ENCODE measurements around the gene PRLH. TPM values are rescaled to one million over a fixed set of nuclear protein-coding genes. Genes with fewer than 3 reads are reported as not detected.

Gene PRLH
- total RNA-seq, 5 donors from 2014 or later (not counting 1 experiment from before 2014, with no cell fraction given) = not detected

DNA sequence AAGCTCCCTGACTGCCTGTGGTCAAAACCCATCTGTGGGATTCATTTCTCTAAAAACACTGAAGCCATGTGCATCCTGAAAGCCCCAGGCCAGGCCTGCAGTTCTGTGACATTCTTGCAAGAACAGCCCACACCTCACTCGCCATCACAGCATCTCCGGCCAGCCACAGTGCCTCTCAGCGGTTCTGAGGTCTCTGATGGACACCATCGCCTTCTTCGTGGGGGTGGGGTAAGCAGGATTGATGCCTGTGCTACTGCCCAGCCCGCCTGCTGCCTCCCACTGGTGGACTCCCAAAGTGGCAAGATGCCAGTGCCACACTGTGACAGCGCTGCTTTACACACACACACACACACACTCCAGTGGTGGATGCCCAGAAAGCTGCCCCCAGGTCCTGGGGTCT lies 5.2 kb upstream of the PRLH start:
- ATAC-seq (replicated peaks in 1 of 4) = no peak
- H3K27ac Mint-ChIP-seq = no peak overlapping the region
- Histone ChIP-seq H3K4me3 (ENCODE audit: control insufficient read depth in 1 of 2, extremely low read depth in 1 of 2, low read length in 1 of 2) (no peak overlapping the region), H3K4me1 (ENCODE audit: control insufficient read depth in 1 of 2, extremely low read depth in 1 of 2, insufficient read depth in 2 of 2, low read length in 2 of 2) (peaks cover 0 to 6% of the 10 kb centered on the region in 2 experiments), H3K27me3 (replicated peaks in 1 of 2; ENCODE audit: control insufficient read depth in 2 of 2, extremely low read depth in 1 of 2, insufficient read depth in 2 of 2, low read length in 1 of 2) (peaks cover 0 to 47% of the 10 kb centered on the region in 2 experiments), H3K27ac (ENCODE audit: low read length) (no peak overlapping the region), H3K9me3 (no peaks in the 10 kb centered on the region), H3K36me3 (ENCODE audit: control insufficient read depth in 2 of 2, extremely low read depth in 1 of 2, insufficient read depth in 1 of 2, low read length in 1 of 2) (no peaks in the 10 kb centered on the region)
- POLR2A ChIA-PET = no interaction called here
- CTCF ChIA-PET = interaction anchor here in 1 of 2 donors (0.6 kb wide), 1 partner anchor 1037 kb away, joined by 6 read pairs; no protein-coding TSS in a partner anchor
- peaks cover 0 to 6% (median under 1%) of the 10 kb centered on the region in 3 donors for H3K9me3 Mint-ChIP-seq
- no peaks in the 10 kb centered on the region for H3K36me3 Mint-ChIP-seq
- DNase-seq = no peak
- 79% methylated on average over 3 of the region's 7 CpGs for WGBS (ENCODE audit: insufficient coverage)
- H3K27me3 Mint-ChIP-seq = peaks cover 15 to 20% of the 10 kb centered on the region in 2 donors
- no peak overlapping the region for H3K4me3 Mint-ChIP-seq
- peaks cover 0 to 12% (median 10%) of the 10 kb centered on the region in 3 donors for H3K4me1 Mint-ChIP-seq

DNA sequence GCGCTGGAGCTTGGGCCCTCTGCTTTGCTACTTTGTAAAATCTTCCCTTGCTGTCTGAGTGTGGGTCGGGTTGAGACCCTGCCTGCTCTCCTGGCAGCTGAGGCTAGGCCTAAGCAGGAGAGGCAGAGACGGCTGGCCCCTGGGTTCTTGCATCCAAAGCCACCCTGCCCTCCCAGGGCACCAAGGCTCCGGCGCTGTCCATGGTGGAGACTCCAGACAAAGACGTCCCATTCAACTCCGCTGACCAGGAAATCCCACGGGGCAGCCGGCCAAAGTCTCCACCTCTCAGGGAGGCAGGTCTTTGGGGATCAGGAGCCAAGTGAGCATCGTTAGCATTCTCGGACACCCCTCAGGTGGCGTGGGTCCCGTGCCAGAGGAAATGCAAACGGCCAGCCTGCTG lies 2.6 kb upstream of the PRLH start:
- H3K4me1 ChIP-seq (ENCODE audit: control insufficient read depth in 1 of 2, extremely low read depth in 1 of 2, insufficient read depth in 2 of 2, low read length in 2 of 2) = no peaks in the 10 kb centered on the region
- CTCF ChIA-PET = no interaction called here
- DNase-seq = no peak
- H3K36me3 ChIP-seq (ENCODE audit: control insufficient read depth in 2 of 2, extremely low read depth in 1 of 2, insufficient read depth in 1 of 2, low read length in 1 of 2) = no peaks in the 10 kb centered on the region
- peaks cover 0 to 44% of the 10 kb centered on the region in 2 experiments for H3K27me3 ChIP-seq (replicated peaks in 1 of 2; ENCODE audit: control insufficient read depth in 2 of 2, extremely low read depth in 1 of 2, insufficient read depth in 2 of 2, low read length in 1 of 2)
- H3K4me3 Mint-ChIP-seq = no peak overlapping the region
- H3K36me3 Mint-ChIP-seq = no peaks in the 10 kb centered on the region
- H3K4me1 Mint-ChIP-seq = no peaks in the 10 kb centered on the region
- H3K4me3 ChIP-seq (ENCODE audit: control insufficient read depth in 1 of 2, extremely low read depth in 1 of 2, low read length in 1 of 2) = no peak overlapping the region
- H3K9me3 ChIP-seq = no peaks in the 10 kb centered on the region
- no peak overlapping the region for H3K27ac ChIP-seq (ENCODE audit: low read length)
- no peaks in the 10 kb centered on the region for H3K9me3 Mint-ChIP-seq
- ATAC-seq (replicated peaks in 1 of 4) = no peak
- H3K27me3 Mint-ChIP-seq = peaks cover 13 to 15% of the 10 kb centered on the region in 2 donors
- H3K27ac Mint-ChIP-seq = no peak overlapping the region
- POLR2A ChIA-PET = no interaction called here
- WGBS (ENCODE audit: insufficient coverage) = 44% methylated on average over 11 of the region's 14 CpGs

DNA sequence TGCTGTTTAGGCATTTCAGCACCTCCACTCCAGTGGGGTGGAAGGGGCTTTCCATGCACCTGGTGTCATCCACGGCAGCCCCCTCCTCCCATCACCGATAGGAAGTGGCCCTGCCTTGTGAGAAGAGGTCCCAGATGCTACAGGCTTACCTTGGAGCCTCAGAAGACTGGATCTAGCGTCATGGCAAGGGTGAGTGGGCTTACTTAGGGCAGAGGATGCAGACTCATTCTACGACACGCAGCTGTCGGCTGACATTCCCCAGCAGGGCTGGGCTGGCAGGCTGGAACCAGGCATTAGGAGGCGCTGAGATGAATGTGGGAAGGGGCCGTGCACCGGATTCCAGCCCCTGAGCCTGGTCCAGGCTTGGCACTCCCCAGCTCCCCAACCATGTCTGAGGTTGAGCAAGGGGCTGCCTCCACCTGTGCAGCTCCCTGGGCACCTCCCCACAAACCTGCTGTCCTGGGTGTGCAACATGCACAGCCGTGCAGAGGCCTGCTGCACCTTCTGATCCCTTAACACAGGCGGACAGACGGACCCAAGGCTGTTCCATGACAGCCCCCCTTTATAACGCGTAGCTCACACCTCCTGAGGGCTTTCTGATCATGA lies 1.7 kb upstream of the PRLH start:
- H3K4me3 ChIP-seq (ENCODE audit: control insufficient read depth in 1 of 2, extremely low read depth in 1 of 2, low read length in 1 of 2) = no peak overlapping the region
- Mint-ChIP-seq H3K9me3 (no peaks in the 10 kb centered on the region), H3K4me3 (no peak overlapping the region), H3K27ac (no peak overlapping the region), H3K36me3 (no peaks in the 10 kb centered on the region), H3K4me1 (no peaks in the 10 kb centered on the region), H3K27me3 (peaks cover 7 to 9% of the 10 kb centered on the region in 2 donors)
- ATAC-seq (replicated peaks in 1 of 4) (no peak), DNase-seq (no peak)
- no peaks in the 10 kb centered on the region for H3K36me3 ChIP-seq (ENCODE audit: control insufficient read depth in 2 of 2, extremely low read depth in 1 of 2, insufficient read depth in 1 of 2, low read length in 1 of 2)
- H3K4me1 ChIP-seq (ENCODE audit: control insufficient read depth in 1 of 2, extremely low read depth in 1 of 2, insufficient read depth in 2 of 2, low read length in 2 of 2) = no peaks in the 10 kb centered on the region
- H3K27me3 ChIP-seq (replicated peaks in 1 of 2; ENCODE audit: control insufficient read depth in 2 of 2, extremely low read depth in 1 of 2, insufficient read depth in 2 of 2, low read length in 1 of 2) = peaks cover 0 to 37% of the 10 kb centered on the region in 2 experiments
- WGBS (ENCODE audit: insufficient coverage) = 96% methylated on average over 5 of the region's 14 CpGs
- ChIA-PET POLR2A (no interaction called here), CTCF (no interaction called here)
- H3K27ac ChIP-seq (ENCODE audit: low read length) = no peak overlapping the region
- H3K9me3 ChIP-seq = no peaks in the 10 kb centered on the region

DNA sequence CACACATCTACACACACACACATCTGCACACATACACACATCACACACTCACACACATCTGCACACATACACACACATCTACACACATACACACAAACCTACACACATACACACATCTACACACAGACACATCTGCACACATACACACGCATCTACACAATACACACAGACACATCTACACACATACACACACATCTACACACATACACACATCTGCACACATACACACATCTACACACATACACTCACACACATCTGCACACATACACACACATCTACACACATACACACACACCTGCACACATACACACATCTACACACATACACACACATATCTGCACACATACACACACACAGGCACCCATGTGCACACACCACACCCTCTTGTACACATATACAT lies 400 bp upstream of the PRLH start:
- DNase-seq = no peak
- Mint-ChIP-seq H3K4me1 (no peaks in the 10 kb centered on the region), H3K9me3 (no peaks in the 10 kb centered on the region), H3K27ac (no peak overlapping the region), H3K27me3 (peaks cover 5 to 6% of the 10 kb centered on the region in 2 donors), H3K4me3 (no peak overlapping the region), H3K36me3 (no peaks in the 10 kb centered on the region)
- no peaks in the 10 kb centered on the region for H3K36me3 ChIP-seq (ENCODE audit: control insufficient read depth in 2 of 2, extremely low read depth in 1 of 2, insufficient read depth in 1 of 2, low read length in 1 of 2)
- H3K27ac ChIP-seq (ENCODE audit: low read length) = no peak overlapping the region
- WGBS (ENCODE audit: insufficient coverage) = 82% methylated on average over 1 of the region's 1 CpG
- H3K4me1 ChIP-seq (ENCODE audit: control insufficient read depth in 1 of 2, extremely low read depth in 1 of 2, insufficient read depth in 2 of 2, low read length in 2 of 2) = no peaks in the 10 kb centered on the region
- no peaks in the 10 kb centered on the region for H3K9me3 ChIP-seq
- ChIA-PET POLR2A (no interaction called here), CTCF (no interaction called here)
- H3K4me3 ChIP-seq (ENCODE audit: control insufficient read depth in 1 of 2, extremely low read depth in 1 of 2, low read length in 1 of 2) = no peak overlapping the region
- ATAC-seq (replicated peaks in 1 of 4) = no peak
- H3K27me3 ChIP-seq (replicated peaks in 1 of 2; ENCODE audit: control insufficient read depth in 2 of 2, extremely low read depth in 1 of 2, insufficient read depth in 2 of 2, low read length in 1 of 2) = peaks cover 0 to 32% of the 10 kb centered on the region in 2 experiments

DNA sequence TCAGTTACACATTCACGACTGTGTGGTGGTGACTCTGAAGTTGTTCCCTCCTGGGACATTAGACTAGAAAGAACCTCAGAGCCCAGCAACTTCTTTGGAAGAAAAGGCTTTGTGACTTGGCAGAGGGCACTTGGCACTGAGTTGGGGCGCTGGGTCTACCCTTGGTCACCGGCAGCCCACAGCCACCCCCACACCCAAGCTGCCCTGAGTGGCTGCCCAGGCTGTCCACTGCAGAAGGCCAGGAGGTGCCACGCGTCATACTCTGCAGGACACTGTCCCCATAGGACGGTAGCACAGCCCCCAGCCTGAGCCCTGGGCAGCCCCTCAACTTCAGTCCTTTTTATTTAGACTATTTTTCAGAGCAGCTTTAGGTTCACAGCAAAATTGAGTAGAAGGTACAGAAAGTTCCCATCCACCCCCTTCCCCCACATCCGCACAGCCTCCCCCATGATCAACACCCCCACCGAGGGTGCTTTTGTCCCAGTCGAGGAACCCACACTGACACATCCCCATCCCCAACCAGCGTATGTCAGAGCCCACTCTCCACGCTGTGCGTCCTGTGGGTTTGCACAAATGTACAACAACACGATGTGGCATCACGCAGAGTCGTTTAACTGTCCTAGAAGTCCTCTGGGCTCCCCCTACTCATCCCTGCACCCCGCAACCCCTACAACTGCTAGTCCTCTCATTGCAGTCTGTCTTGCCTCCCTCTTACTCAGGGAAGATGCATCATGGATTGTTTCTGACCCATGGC lies 1.1 kb downstream of the PRLH start:
- Mint-ChIP-seq H3K4me1 (peaks cover 0 to 6% (median 0%) of the 10 kb centered on the region in 3 donors), H3K27me3 (peaks cover 5 to 9% of the 10 kb centered on the region in 2 donors), H3K36me3 (no peaks in the 10 kb centered on the region), H3K27ac (no peak overlapping the region), H3K4me3 (no peak overlapping the region), H3K9me3 (no peaks in the 10 kb centered on the region)
- H3K27me3 ChIP-seq (replicated peaks in 1 of 2; ENCODE audit: control insufficient read depth in 2 of 2, extremely low read depth in 1 of 2, insufficient read depth in 2 of 2, low read length in 1 of 2) = peaks cover 0 to 42% of the 10 kb centered on the region in 2 experiments
- no peaks in the 10 kb centered on the region for H3K9me3 ChIP-seq
- peaks cover 0 to 7% of the 10 kb centered on the region in 2 experiments for H3K4me1 ChIP-seq (ENCODE audit: control insufficient read depth in 1 of 2, extremely low read depth in 1 of 2, insufficient read depth in 2 of 2, low read length in 2 of 2)
- ChIA-PET POLR2A (no interaction called here), CTCF (interaction anchor here in 1 of 2 donors (0.7 kb wide), 1 partner anchor 286 kb away, joined by 10 read pairs; no protein-coding TSS in a partner anchor)
- H3K36me3 ChIP-seq (ENCODE audit: control insufficient read depth in 2 of 2, extremely low read depth in 1 of 2, insufficient read depth in 1 of 2, low read length in 1 of 2) = no peaks in the 10 kb centered on the region
- no peak overlapping the region for H3K4me3 ChIP-seq (ENCODE audit: control insufficient read depth in 1 of 2, extremely low read depth in 1 of 2, low read length in 1 of 2)
- H3K27ac ChIP-seq (ENCODE audit: low read length) = no peak overlapping the region
- WGBS (ENCODE audit: insufficient coverage) = 84% methylated on average over 15 of the region's 16 CpGs
- no peak for DNase-seq
- ATAC-seq (replicated peaks in 1 of 4) = no peak

DNA sequence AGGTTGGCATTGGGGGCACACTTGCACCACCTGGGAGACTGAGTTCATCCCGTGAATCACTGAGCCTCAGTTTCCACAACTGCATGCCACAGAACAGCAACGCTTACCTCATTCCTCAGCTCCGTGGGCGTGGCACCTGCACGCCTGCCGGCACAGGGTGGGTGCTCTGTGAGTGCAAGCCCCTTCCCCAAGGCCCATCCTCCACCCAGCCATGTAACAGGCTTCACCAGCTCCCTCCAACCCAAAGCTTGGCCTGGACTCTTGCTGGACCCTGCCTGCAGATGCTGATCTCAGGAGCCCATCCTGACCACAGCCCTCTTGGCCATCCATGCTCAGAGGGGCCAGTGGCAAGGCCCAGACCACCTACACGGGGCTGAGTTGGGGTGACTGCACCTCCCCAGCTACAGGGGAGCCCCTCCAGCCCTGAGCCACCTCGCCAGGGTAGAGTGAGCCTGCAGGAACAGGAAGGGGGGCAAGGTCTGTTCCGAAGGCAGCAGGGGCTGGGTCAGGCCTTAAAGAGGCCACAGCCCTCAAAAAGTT lies 1.8 kb downstream of the PRLH start:
- no peak overlapping the region for H3K27ac Mint-ChIP-seq
- Histone ChIP-seq H3K36me3 (ENCODE audit: control insufficient read depth in 2 of 2, extremely low read depth in 1 of 2, insufficient read depth in 1 of 2, low read length in 1 of 2) (no peaks in the 10 kb centered on the region), H3K27me3 (replicated peaks in 1 of 2; ENCODE audit: control insufficient read depth in 2 of 2, extremely low read depth in 1 of 2, insufficient read depth in 2 of 2, low read length in 1 of 2) (peaks cover 0 to 45% of the 10 kb centered on the region in 2 experiments), H3K4me3 (ENCODE audit: control insufficient read depth in 1 of 2, extremely low read depth in 1 of 2, low read length in 1 of 2) (no peak overlapping the region), H3K27ac (ENCODE audit: low read length) (no peak overlapping the region), H3K9me3 (no peaks in the 10 kb centered on the region), H3K4me1 (ENCODE audit: control insufficient read depth in 1 of 2, extremely low read depth in 1 of 2, insufficient read depth in 2 of 2, low read length in 2 of 2) (peaks cover 0 to 7% of the 10 kb centered on the region in 2 experiments)
- no peak for ATAC-seq (replicated peaks in 1 of 4)
- H3K36me3 Mint-ChIP-seq = no peaks in the 10 kb centered on the region
- 63% methylated on average over 8 of the region's 9 CpGs for whole genome bisulfite sequencing (ENCODE audit: insufficient coverage)
- DNase-seq = no peak
- peaks cover 0 to 6% (median 0%) of the 10 kb centered on the region in 3 donors for H3K4me1 Mint-ChIP-seq
- CTCF ChIA-PET = interaction anchor here in 1 of 2 donors (0.7 kb wide), 1 partner anchor 286 kb away, joined by 10 read pairs; no protein-coding TSS in a partner anchor
- peaks cover 5 to 8% of the 10 kb centered on the region in 2 donors for H3K27me3 Mint-ChIP-seq
- POLR2A ChIA-PET = no interaction called here
- no peak overlapping the region for H3K4me3 Mint-ChIP-seq
- H3K9me3 Mint-ChIP-seq = no peaks in the 10 kb centered on the region
